Left ventricle myocardium inferior (tissue), 1 donor: ENCODE measurements around the gene OPN4. TPM values are rescaled to one million over a fixed set of nuclear protein-coding genes. Genes with fewer than 3 reads are reported as not detected.

Source experiments
- DNase-seq: peaks from one replicate; pipeline ENCODE4 v3.0.0-alpha.2; 2020
- H3K27ac ChIP-seq: fragments of 200-600 bp; replicated peaks from 2 replicates; pipeline ENCODE4 v1.8.0; 2021
- H3K27me3 ChIP-seq: fragments of 200-600 bp; 2 replicates; pipeline ENCODE4 v1.8.0; 2021; ENCODE audit warnings: low read depth
- H3K36me3 ChIP-seq: fragments of 200-600 bp; 2 replicates; pipeline ENCODE4 v1.8.0; 2021
- H3K4me1 ChIP-seq: fragments of 200-600 bp; 2 replicates; pipeline ENCODE4 v1.8.0; 2021
- H3K4me3 ChIP-seq: fragments of 200-600 bp; 2 replicates; pipeline ENCODE4 v1.8.0; 2021; ENCODE audit warnings: mild to moderate bottlenecking, moderate library complexity
- H3K9me3 ChIP-seq: fragments of 200-600 bp; replicated peaks from 2 replicates; pipeline ENCODE4 v1.8.0; 2021
- CTCF ChIP-seq: fragments of 200-600 bp; IDR thresholded peaks from 2 replicates; pipeline ENCODE4 v1.8.0; 2021; ENCODE audit warnings: antibody characterized with exemption, mild to moderate bottlenecking, borderline replicate concordance
- intact Hi-C: fragments of 100-400 bp; cut with micrococcal nuclease; formaldehyde crosslinking; loops from one replicate; pipeline ENCODE4 v1.11.0; 2022
- total RNA-seq: library from RNA; stranded (reverse); fragmentation: NEBNext Ultra II Directional; extraction: Animal tissue kit (Norgen Biotek cat#: 25700); gene quantifications from one replicate; pipeline ENCODE4 v1.2.1, GENCODE V29; 2021
- donor health status: DM: no; HTN: yes; CAD: no; lungs with severe emphysema.

OPN4 gene
- total RNA-seq, 1 donor from 2014 or later = 0.25 TPM

GRCh38 chr10:86655596-86655995 is 1.2 kb downstream of the OPN4 start:
- no peaks in the 10 kb centered on the region for H3K36me3 ChIP-seq
- no peak overlapping the region for H3K4me3 ChIP-seq
- no peak for TF ChIP-seq CTCF
- no peaks in the 10 kb centered on the region for H3K27me3 ChIP-seq
- intact Hi-C loops = no loop called here
- H3K4me1 ChIP-seq = peaks cover 48% of the 10 kb centered on the region
- no peak overlapping the region for H3K27ac ChIP-seq
- DNase-seq = no peak
- no peaks in the 10 kb centered on the region for H3K9me3 ChIP-seq

DNA sequence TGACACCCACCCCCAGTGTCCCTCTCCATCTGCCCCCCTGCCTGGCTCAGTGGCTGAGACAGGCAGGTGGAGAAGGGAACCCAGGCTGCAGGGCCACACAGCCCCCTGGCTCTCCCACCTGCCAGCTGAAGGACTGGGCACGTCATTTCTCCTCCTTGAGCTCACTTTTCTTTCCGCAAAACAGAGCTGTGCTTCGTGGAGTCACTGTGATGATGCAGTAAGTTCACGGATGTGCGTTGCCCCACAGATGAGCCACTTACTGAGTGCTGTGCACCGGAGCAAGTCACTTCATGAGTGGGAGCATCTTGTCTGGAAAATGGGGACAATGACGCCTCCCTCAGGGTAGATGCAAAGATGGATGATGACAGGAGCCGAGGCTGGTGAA is 2.7 kb downstream of the OPN4 start:
- DNase-seq = no peak
- H3K27ac ChIP-seq = peak overlapping the region; percentile 59
- H3K4me1 ChIP-seq = peaks cover 48% of the 10 kb centered on the region
- no peaks in the 10 kb centered on the region for H3K36me3 ChIP-seq
- H3K4me3 ChIP-seq = peak overlapping the region; percentile 29
- no peak for TF ChIP-seq CTCF
- H3K9me3 ChIP-seq = no peaks in the 10 kb centered on the region
- H3K27me3 ChIP-seq = no peaks in the 10 kb centered on the region
- intact Hi-C loops = no loop called here

DNA sequence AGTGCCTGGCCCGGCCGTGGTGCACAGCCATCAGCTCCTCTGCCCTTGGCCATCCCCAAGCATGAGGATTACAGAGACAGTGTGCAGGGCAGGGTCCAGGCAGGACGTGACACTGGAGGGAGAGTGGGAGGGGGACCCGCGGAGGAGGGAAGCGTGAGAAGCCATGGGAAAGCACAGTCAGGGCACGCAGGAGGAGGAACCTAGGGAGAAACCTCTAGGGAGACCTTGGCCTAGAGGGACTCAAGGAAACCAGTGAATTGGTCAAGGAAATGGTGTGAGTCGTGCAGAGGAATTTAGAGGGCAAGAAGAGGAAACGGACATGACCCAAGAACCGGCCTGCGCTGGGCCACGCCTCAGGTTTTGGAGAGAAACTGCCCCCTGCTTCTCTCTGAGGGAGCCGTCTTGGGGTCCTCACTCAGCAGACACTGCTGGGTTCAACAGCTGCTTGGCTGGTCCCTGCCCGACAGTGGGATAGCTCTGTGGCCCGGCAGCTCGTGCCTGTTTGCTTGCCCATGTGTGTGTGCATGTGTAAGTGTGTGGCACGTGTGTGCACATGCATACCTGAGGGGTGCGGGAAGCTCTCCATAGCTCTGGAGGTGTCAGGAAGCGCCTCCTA is 3.2 kb downstream of the OPN4 start:
- Histone ChIP-seq H3K4me3 (peak overlapping the region; percentile 29), H3K9me3 (no peaks in the 10 kb centered on the region), H3K4me1 (peaks cover 48% of the 10 kb centered on the region), H3K27ac (peak overlapping the region; percentile 59), H3K27me3 (no peaks in the 10 kb centered on the region), H3K36me3 (no peaks in the 10 kb centered on the region)
- TF ChIP-seq CTCF = no peak
- intact Hi-C loops = no loop called here
- no peak for DNase-seq

DNA sequence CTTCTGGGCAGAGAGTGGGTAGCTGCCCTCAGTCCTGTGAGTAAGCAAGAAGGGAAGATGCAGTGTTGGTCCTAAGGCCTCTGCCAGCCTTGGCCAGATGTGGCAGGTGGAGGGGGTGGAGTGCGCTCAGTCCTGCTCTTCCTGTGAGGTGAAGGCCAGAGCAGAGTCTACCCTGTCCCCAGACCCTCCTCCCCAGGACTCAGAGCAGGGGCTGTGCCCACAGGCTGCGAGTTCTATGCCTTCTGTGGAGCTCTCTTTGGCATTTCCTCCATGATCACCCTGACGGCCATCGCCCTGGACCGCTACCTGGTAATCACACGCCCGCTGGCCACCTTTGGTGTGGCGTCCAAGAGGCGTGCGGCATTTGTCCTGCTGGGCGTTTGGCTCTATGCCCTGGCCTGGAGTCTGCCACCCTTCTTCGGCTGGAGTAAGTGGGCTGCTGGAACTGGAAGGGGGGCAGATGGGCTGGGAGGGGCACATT is 4.0 kb downstream of the OPN4 start:
- H3K4me1 ChIP-seq = peaks cover 51% of the 10 kb centered on the region
- no peak overlapping the region for H3K4me3 ChIP-seq
- H3K36me3 ChIP-seq = no peaks in the 10 kb centered on the region
- TF ChIP-seq CTCF = no peak
- H3K27ac ChIP-seq = peak overlapping the region; percentile 17
- H3K9me3 ChIP-seq = no peaks in the 10 kb centered on the region
- no peak for DNase-seq
- no peaks in the 10 kb centered on the region for H3K27me3 ChIP-seq
- intact Hi-C loops = no loop called here

- Histone ChIP-seq H3K27ac (peak overlapping the region; percentile 17), H3K9me3 (no peaks in the 10 kb centered on the region), H3K4me3 (no peak overlapping the region), H3K27me3 (no peaks in the 10 kb centered on the region), H3K4me1 (peaks cover 55% of the 10 kb centered on the region), H3K36me3 (no peaks in the 10 kb centered on the region)
- DNase-seq = no peak
- intact Hi-C loops = no loop called here
- no peak for TF ChIP-seq CTCF
Observed at GRCh38 chr10:86658751-86659150, 4.4 kb downstream of the OPN4 start.
